GM23338 (cell line): ENCODE data around the gene RASGRP1. TPM values are rescaled to one million over a fixed set of nuclear protein-coding genes. Genes with fewer than 3 reads are reported as not detected.

ENCODE experiments used
- ATAC-seq: fragments of 200-7000 bp; cut with Tn5 transposase; 3 replicates; pipeline ENCODE4 v1.9.1; 2020
- DNase-seq: peaks from one replicate; pipeline ENCODE4 v3.0.0-alpha.2; 2015; ENCODE audit warnings: low spot score
- H2AFZ ChIP-seq: fragments of 200-600 bp; sonication (generic); 2 replicates; pipeline ENCODE4 v1.8.0; 2016; ENCODE audit warnings: antibody characterized with exemption, mild to moderate bottlenecking, moderate library complexity
- H3F3A ChIP-seq: fragments of 200-600 bp; sonication (generic); replicated peaks from 2 replicates; pipeline ENCODE4 v1.8.0; 2017; ENCODE audit warnings: antibody characterized with exemption, mixed run types, low read depth
- H3K27ac ChIP-seq: fragments of 200-600 bp; sonication (generic); 2 replicates; pipeline ENCODE4 v1.6.1; 2016; ENCODE audit warnings: low read depth
- H3K27me3 ChIP-seq: fragments of 200-600 bp; sonication (generic); 2 replicates; pipeline ENCODE4 v1.8.0; 2016; ENCODE audit warnings: mild to moderate bottlenecking, mixed run types, moderate library complexity; ENCODE audit not compliant: insufficient read depth
- H3K36me3 ChIP-seq: fragments of 200-600 bp; sonication (generic); 2 replicates; pipeline ENCODE4 v1.8.0; 2016; ENCODE audit warnings: mild to moderate bottlenecking; ENCODE audit not compliant: insufficient read depth
- H3K4me1 ChIP-seq: fragments of 200-600 bp; sonication (generic); 2 replicates; pipeline ENCODE4 v1.8.0; 2016; ENCODE audit warnings: mild to moderate bottlenecking, moderate library complexity; ENCODE audit not compliant: insufficient read depth
- H3K4me2 ChIP-seq: fragments of 200-600 bp; sonication (generic); 2 replicates; pipeline ENCODE4 v1.7.1; 2017; ENCODE audit warnings: mixed run types
- H3K4me3 ChIP-seq: fragments of 200-600 bp; sonication (generic); 2 replicates; pipeline ENCODE4 v1.6.1; 2016; ENCODE audit warnings: mixed run types
- H3K79me2 ChIP-seq: fragments of 200-600 bp; sonication (generic); replicated peaks from 2 replicates; pipeline ENCODE4 v1.8.0; 2017; ENCODE audit warnings: mild to moderate bottlenecking; ENCODE audit not compliant: insufficient read depth
- H3K9me2 ChIP-seq: fragments of 200-600 bp; sonication (generic); 2 replicates; pipeline ENCODE4 v1.8.0; 2017; ENCODE audit not compliant: insufficient read depth
- H4K20me1 ChIP-seq: fragments of 200-600 bp; sonication (generic); replicated peaks from 2 replicates; pipeline ENCODE4 v1.8.0; 2017; ENCODE audit warnings: mild to moderate bottlenecking; ENCODE audit not compliant: insufficient read depth
- H3K27ac Mint-ChIP-seq: 2 replicates; pipeline ENCODE4 v1.8.0; 2020; ENCODE audit warnings: inconsistent platforms, mild to moderate bottlenecking, moderate library complexity, mixed read lengths
- H3K27me3 Mint-ChIP-seq: 3 replicates; pipeline ENCODE4 v1.8.0; 2022; ENCODE audit warnings: low read depth, mild to moderate bottlenecking, moderate library complexity, mixed read lengths, inconsistent platforms; ENCODE audit not compliant: insufficient read depth, poor library complexity
- H3K36me3 Mint-ChIP-seq: 3 replicates; pipeline ENCODE4 v1.8.0; 2021; ENCODE audit warnings: low read depth, mild to moderate bottlenecking, inconsistent platforms, moderate library complexity, mixed read lengths
- H3K4me1 Mint-ChIP-seq: 3 replicates; pipeline ENCODE4 v1.8.0; 2020; ENCODE audit warnings: mild to moderate bottlenecking, inconsistent platforms, mixed read lengths
- H3K4me3 Mint-ChIP-seq: 3 replicates; pipeline ENCODE4 v1.8.0; 2021; ENCODE audit warnings: moderate library complexity, mild to moderate bottlenecking, inconsistent platforms, mixed read lengths
- H3K9me3 Mint-ChIP-seq: 3 replicates; pipeline ENCODE4 v1.8.0; 2020; ENCODE audit warnings: moderate library complexity, mild to moderate bottlenecking, inconsistent platforms, mixed read lengths
- CREB1 ChIP-seq: fragments of 250-450 bp; sonication (Bioruptor Pico); IDR thresholded peaks from 2 replicates; pipeline ENCODE4 v1.5.0; 2020; ENCODE audit warnings: low read depth, mild to moderate bottlenecking, moderate library complexity
- CTCF ChIP-seq, 2 experiments: fragments of 200-600 bp in 1 of 2; sonication (generic) in 1 of 2; conservative IDR thresholded peaks; 2 replicates each; pipeline versions ENCODE4 v1.5.1 to v1.6.1; 2016 to 2017; ENCODE audit warnings: antibody characterized with exemption in 2 of 2, low read depth in 2 of 2, mild to moderate bottlenecking in 2 of 2, moderate library complexity in 1 of 2
- ETS1 ChIP-seq: IDR thresholded peaks from 2 replicates; pipeline ENCODE4 v1.6.1; 2016; ENCODE audit warnings: antibody characterized with exemption
- EZH2 ChIP-seq: fragments of 200-600 bp; sonication (generic); IDR thresholded peaks from one replicate; pipeline ENCODE4 v1.8.0; 2017; ENCODE audit warnings: antibody characterized with exemption, mild to moderate bottlenecking, low read depth; ENCODE audit not compliant: unreplicated experiment
- EZH2phosphoT487 ChIP-seq: fragments of 200-600 bp; sonication (generic); IDR thresholded peaks from one replicate; pipeline ENCODE4 v1.8.1; 2018; ENCODE audit warnings: antibody characterized with exemption; ENCODE audit not compliant: unreplicated experiment
- JUNB ChIP-seq: IDR thresholded peaks from one replicate; pipeline ENCODE4 v1.6.1; 2016; ENCODE audit warnings: antibody characterized with exemption; ENCODE audit not compliant: unreplicated experiment
- NANOG ChIP-seq: IDR thresholded peaks from 2 replicates; pipeline ENCODE4 v1.6.1; 2016; ENCODE audit warnings: antibody characterized with exemption, borderline replicate concordance
- POLR2AphosphoS5 ChIP-seq: IDR thresholded peaks from 2 replicates; pipeline ENCODE4 v1.6.1; 2016; ENCODE audit warnings: antibody characterized with exemption, low read depth
- REST ChIP-seq: IDR thresholded peaks from one replicate; pipeline ENCODE4 v1.6.1; 2018; ENCODE audit warnings: antibody characterized with exemption; ENCODE audit not compliant: unreplicated experiment
- STAT1 ChIP-seq: IDR thresholded peaks from one replicate; pipeline ENCODE4 v1.6.1; 2016; ENCODE audit warnings: antibody characterized with exemption; ENCODE audit not compliant: unreplicated experiment
- ZNF114 ChIP-seq: fragments of 250-450 bp; sonication (Bioruptor Pico); IDR thresholded peaks from 2 replicates; pipeline ENCODE4 v1.5.0; 2020; ENCODE audit warnings: mild to moderate bottlenecking, moderate library complexity
- ZNF331 ChIP-seq: fragments of 250-450 bp; sonication (Bioruptor Pico); IDR thresholded peaks from 2 replicates; pipeline ENCODE4 v1.5.0; 2020; ENCODE audit warnings: low read depth, mild to moderate bottlenecking, moderate library complexity
- ZNF462 ChIP-seq: fragments of 250-450 bp; sonication (Bioruptor Pico); IDR thresholded peaks from 2 replicates; pipeline ENCODE4 v1.5.0; 2020; ENCODE audit warnings: mild to moderate bottlenecking, moderate library complexity
- polyA plus RNA-seq: library from polyadenylated mRNA; unstranded; fragments of >200 nt; fragmentation: Nextera tagmentation; extraction: Ambion mirVana; gene quantifications from 2 replicates; pipeline ENCODE4 v1.2.1, GENCODE V29; 2016
- total RNA-seq: library from RNA; depleted of rRNA; stranded (reverse); fragments of >200 nt; shearing (Covaris generic); gene quantifications from 2 replicates; pipeline ENCODE4 v1.2.3, GENCODE V29; 2014

RASGRP1 gene
- total and polyA plus RNA-seq, 2 experiments from 2014 or later, result 1.1 to 1.2 TPM

GRCh38 chr15:38613085-38613484 is 48.5 kb upstream of the RASGRP1 start:
- Histone ChIP-seq H3K4me2 (no peak overlapping the region), H4K20me1 (no peaks in the 10 kb centered on the region), H3K27me3 (no peaks in the 10 kb centered on the region), H3K36me3 (no peaks in the 10 kb centered on the region), H3K27ac (no peak overlapping the region), H3K79me2 (no peaks in the 10 kb centered on the region), H2AFZ (no peak overlapping the region), H3K4me1 (no peaks in the 10 kb centered on the region), H3F3A (no peaks in the 10 kb centered on the region), H3K9me2 (0 out of 2 replicates have a peak, but pooled peaks cover 6% of the 10 kb centered on the region), H3K4me3 (no peak overlapping the region)
- no peak for DNase-seq
- TF ChIP-seq STAT1, result no peak
- no peak for TF ChIP-seq EZH2phosphoT487
- TF ChIP-seq NANOG, result no peak
- no peak for TF ChIP-seq JUNB
- no peak for TF ChIP-seq REST
- TF ChIP-seq EZH2, result no peak
- no peak for TF ChIP-seq ETS1
- no peak for TF ChIP-seq POLR2AphosphoS5
- TF ChIP-seq ZNF114, result no peak
- TF ChIP-seq CREB1, result no peak
- TF ChIP-seq CTCF (conservative IDR thresholded peaks at IDR 0.05; ENCODE audit: low read depth in 2 of 2), result no peak
- no peak for TF ChIP-seq ZNF331
- no peak for TF ChIP-seq ZNF462 (CRISPR knock-in tag)
- Mint-ChIP-seq H3K27me3 (peaks cover 3% of the 10 kb centered on the region), H3K9me3 (no peaks in the 10 kb centered on the region), H3K4me3 (no peak overlapping the region), H3K4me1 (peaks cover 4% of the 10 kb centered on the region), H3K36me3 (no peaks in the 10 kb centered on the region), H3K27ac (no peak overlapping the region)
- no peak for ATAC-seq
